Activated naive CD4-positive, alpha-beta T cell treated with anti-CD3 and anti-CD28 coated beads for 36 hours (primary cell): ENCODE data around the gene TRIM69. TPM values are rescaled to one million over a fixed set of nuclear protein-coding genes. Genes with fewer than 3 reads are reported as not detected.
"Not testable (repeated sequence)": the region's sequence is repeated elsewhere in the genome, so short reads cannot be mapped to it uniquely, and the experiment has no call there.

Source experiments
- CTCF ChIA-PET: fragments of 350-600 bp; sonication (Branson Sonifier 250); formaldehyde crosslinking; loops from one replicate; lab custom pipeline; 2021; ENCODE audit warnings: antibody characterized with exemption; lab: Charles Lee
- DNase-seq: peaks from one replicate; pipeline ENCODE4 v3.0.0-alpha.2; 2020
- H3K27ac Mint-ChIP-seq: one replicate; pipeline ENCODE4 v1.8.0; 2021; ENCODE audit warnings: mild to moderate bottlenecking, mixed read lengths
- H3K27me3 Mint-ChIP-seq: one replicate; pipeline ENCODE4 v1.8.0; 2021; ENCODE audit warnings: low read depth, mixed read lengths
- H3K36me3 Mint-ChIP-seq: one replicate; pipeline ENCODE4 v1.8.0; 2021; ENCODE audit warnings: low read depth, mixed read lengths
- H3K4me1 Mint-ChIP-seq: one replicate; pipeline ENCODE4 v1.8.0; 2021; ENCODE audit warnings: low read depth, mixed read lengths
- H3K4me3 Mint-ChIP-seq: one replicate; pipeline ENCODE4 v1.8.0; 2021; ENCODE audit warnings: mild to moderate bottlenecking, moderate library complexity, mixed read lengths
- H3K9me3 Mint-ChIP-seq: one replicate; pipeline ENCODE4 v1.8.0; 2021; ENCODE audit warnings: mixed read lengths
- intact Hi-C: fragments of 100-400 bp; cut with micrococcal nuclease; formaldehyde crosslinking; loops from one replicate; pipeline ENCODE4 v1.15.1; 2023
- total RNA-seq, 2 experiments: library from RNA; stranded (reverse); gene quantifications; one replicate each; pipeline ENCODE4 v1.2.3, GENCODE V29; 2021

TRIM69 gene
- total RNA-seq, 2 experiments from 2014 or later: 40.3 to 42.5 TPM

- Mint-ChIP-seq H3K4me1 (peaks cover 65% of the 10 kb centered on the region), H3K27me3 (no peaks in the 10 kb centered on the region), H3K36me3 (peaks cover 23% of the 10 kb centered on the region), H3K4me3 (peak overlapping the region; percentile 54), H3K27ac (peak overlapping the region; percentile 99), H3K9me3 (no peaks in the 10 kb centered on the region)
- CTCF ChIA-PET: interaction anchor here (3.8 to 8.3 kb wide), 3 partner anchors 9 to 64 kb away, joined by 31 to 110 read pairs (median 49); partner anchors contain the start of genes B2M, PATL2, SPG11 and TRIM69
- intact Hi-C loops: loop anchor here (1.0 to 5.0 kb wide), 13 partner anchors 8 to 910 kb away; partner anchors contain the start of genes B2M, CTDSPL2, EIF3J and PATL2
- peak; percentile 42 for DNase-seq
Observed at GRCh38 chr15:44727485-44728231, 8.7 kb upstream of the TRIM69 start.

- peaks cover 67% of the 10 kb centered on the region for H3K4me1 Mint-ChIP-seq
- peak overlapping the region; percentile 97 for H3K4me3 Mint-ChIP-seq
- H3K27ac Mint-ChIP-seq: peak overlapping the region; percentile 99
- CTCF ChIA-PET: interaction anchor here (1.4 to 8.3 kb wide), 5 partner anchors 7 to 64 kb away, joined by 3 to 110 read pairs (median 31); partner anchors contain the start of genes B2M, PATL2, SPG11 and TRIM69
- intact Hi-C loops: loop anchor here (1.0 to 5.0 kb wide), 11 partner anchors 8 to 909 kb away; partner anchors contain the start of genes B2M, PATL2, SPG11 and SQOR
- not testable (repeated sequence) for H3K9me3 Mint-ChIP-seq, H3K27me3 Mint-ChIP-seq, DNase-seq
- peaks cover 25% of the 10 kb centered on the region for H3K36me3 Mint-ChIP-seq
Observed at GRCh38 chr15:44728232-44728575, 8.1 kb upstream of the TRIM69 start.

GRCh38 chr15:44728576-44729407, 7.5 kb upstream of the TRIM69 start:
- Mint-ChIP-seq H3K27ac (peak overlapping the region; percentile 99), H3K27me3 (no peaks in the 10 kb centered on the region), H3K4me1 (peaks cover 69% of the 10 kb centered on the region), H3K9me3 (no peaks in the 10 kb centered on the region), H3K4me3 (peak overlapping the region; percentile 97), H3K36me3 (peaks cover 28% of the 10 kb centered on the region)
- DNase-seq: peak; percentile 97
- intact Hi-C loops: loop anchor here (1.0 to 5.0 kb wide), 11 partner anchors 8 to 909 kb away; partner anchors contain the start of genes B2M, PATL2, SPG11 and SQOR
- CTCF ChIA-PET: interaction anchor here (0.6 to 8.3 kb wide), 7 partner anchors 8 to 151 kb away, joined by 3 to 110 read pairs (median 4); partner anchors contain the start of genes B2M, PATL2, SPG11 and TRIM69

GRCh38 chr15:44729408-44730127, 6.8 kb upstream of the TRIM69 start:
- H3K4me1 Mint-ChIP-seq: peaks cover 68% of the 10 kb centered on the region

GRCh38 chr15:44734839-44735481, 1.4 kb upstream of the TRIM69 start:
- H3K27ac Mint-ChIP-seq: peak overlapping the region; percentile 99
- peaks cover 24% of the 10 kb centered on the region for H3K36me3 Mint-ChIP-seq
- CTCF ChIA-PET: interaction anchor here (0.9 to 6.6 kb wide), 10 partner anchors 8 to 189 kb away, joined by 3 to 132 read pairs (median 12); partner anchors contain the start of genes B2M, PATL2 and SPG11
- no peak for DNase-seq
- intact Hi-C loops: loop anchor here (1.0 to 2.0 kb wide), 3 partner anchors 16 to 102 kb away; no protein-coding TSS in a partner anchor
- peaks cover 71% of the 10 kb centered on the region for H3K4me1 Mint-ChIP-seq
- H3K27me3 Mint-ChIP-seq: no peaks in the 10 kb centered on the region
- H3K9me3 Mint-ChIP-seq: no peaks in the 10 kb centered on the region
- H3K4me3 Mint-ChIP-seq: peak overlapping the region; percentile 76

More at GRCh38 chr15:44729408-44730127, 6.8 kb upstream of the TRIM69 start:
- no peaks in the 10 kb centered on the region for H3K9me3 Mint-ChIP-seq
- peak overlapping the region; percentile 97 for H3K4me3 Mint-ChIP-seq
- H3K27me3 Mint-ChIP-seq: no peaks in the 10 kb centered on the region
- peak overlapping the region; percentile 99 for H3K27ac Mint-ChIP-seq
- peaks cover 28% of the 10 kb centered on the region for H3K36me3 Mint-ChIP-seq
- peak; percentile 43 for DNase-seq
- CTCF ChIA-PET: interaction anchor here (0.6 to 8.3 kb wide), 7 partner anchors 7 to 151 kb away, joined by 3 to 110 read pairs (median 4); partner anchors contain the start of genes B2M, PATL2, SPG11 and TRIM69
- intact Hi-C loops: loop anchor here (2.0 to 5.0 kb wide), 3 partner anchors 21 to 908 kb away; partner anchors contain the start of gene SQOR

- peaks cover 2% of the 10 kb centered on the region for H3K9me3 Mint-ChIP-seq
- CTCF ChIA-PET: interaction anchor here (0.6 to 6.6 kb wide), 20 partner anchors 9 to 190 kb away, joined by 3 to 132 read pairs (median 9); partner anchors contain the start of genes B2M, PATL2 and SPG11
- DNase-seq: peak; percentile 81
- no peaks in the 10 kb centered on the region for H3K27me3 Mint-ChIP-seq
- intact Hi-C loops: loop anchor here (1.0 to 2.0 kb wide), 5 partner anchors 7 to 102 kb away; no protein-coding TSS in a partner anchor
- H3K4me3 Mint-ChIP-seq: peak overlapping the region; percentile 76
- peaks cover 71% of the 10 kb centered on the region for H3K4me1 Mint-ChIP-seq
- peaks cover 22% of the 10 kb centered on the region for H3K36me3 Mint-ChIP-seq
- H3K27ac Mint-ChIP-seq: peak overlapping the region; percentile 99
Observed at GRCh38 chr15:44735482-44736180, 697 bp upstream of the TRIM69 start.

GRCh38 chr15:44738340-44738984, 2.1 kb downstream of the TRIM69 start:
- peak overlapping the region; percentile 78 for H3K27ac Mint-ChIP-seq
- intact Hi-C loops: loop anchor here (1.0 kb wide), 3 partner anchors 75 to 160 kb away; partner anchors contain the start of gene SPG11
- peaks cover 51% of the 10 kb centered on the region for H3K4me1 Mint-ChIP-seq
- H3K9me3 Mint-ChIP-seq: peaks cover 2% of the 10 kb centered on the region
- CTCF ChIA-PET: interaction anchor here (0.5 to 6.6 kb wide), 30 partner anchors 8 to 834 kb away, joined by 3 to 132 read pairs (median 4); partner anchors contain the start of genes B2M, PATL2 and SPG11
- H3K27me3 Mint-ChIP-seq: no peaks in the 10 kb centered on the region
- peak overlapping the region; percentile 12 for H3K4me3 Mint-ChIP-seq
- DNase-seq: no peak
- H3K36me3 Mint-ChIP-seq: peaks cover 6% of the 10 kb centered on the region

- intact Hi-C loops, H3K36me3 Mint-ChIP-seq, H3K27me3 Mint-ChIP-seq, H3K27ac Mint-ChIP-seq, H3K9me3 Mint-ChIP-seq, DNase-seq, H3K4me3 Mint-ChIP-seq: not testable (repeated sequence)
- CTCF ChIA-PET: interaction anchor here (0.7 to 6.6 kb wide), 18 partner anchors 8 to 163 kb away, joined by 3 to 132 read pairs (median 12); partner anchors contain the start of genes B2M, PATL2 and SPG11
- peaks cover 44% of the 10 kb centered on the region for H3K4me1 Mint-ChIP-seq
Observed at GRCh38 chr15:44739222-44739847, 3.0 kb downstream of the TRIM69 start.

- CTCF ChIA-PET, H3K36me3 Mint-ChIP-seq, H3K4me3 Mint-ChIP-seq, intact Hi-C loops, H3K27ac Mint-ChIP-seq, DNase-seq, H3K27me3 Mint-ChIP-seq: not testable (repeated sequence)
- Mint-ChIP-seq H3K9me3 (peaks cover 12% of the 10 kb centered on the region), H3K4me1 (peaks cover 16% of the 10 kb centered on the region)
Observed at GRCh38 chr15:44743454-44743853, 7.1 kb downstream of the TRIM69 start.
